H1 (cell line): ENCODE results near the gene FAM3B. TPM values are rescaled to one million over a fixed set of nuclear protein-coding genes. Genes with fewer than 3 reads are reported as not detected.

Experiments
- CTCF ChIA-PET: fragments of 300-600 bp; sonication (Branson Sonifier 250); formaldehyde crosslinking; loops from one replicate; lab custom pipeline; 2021; ENCODE audit not compliant: partially characterized antibody; lab: Charles Lee
- POLR2A ChIA-PET: fragments of 300-600 bp; sonication (Branson Sonifier 250); formaldehyde crosslinking; loops from one replicate; lab custom pipeline; 2021; ENCODE audit warnings: inconsistent platforms; ENCODE audit not compliant: partially characterized antibody; lab: Charles Lee
- DNase-seq, 2 experiments: peaks; one replicate each; pipeline versions ENCODE4 v3.0.0 to v3.0.0-alpha.2; 2010 to 2022; ENCODE audit warnings: low spot score in 2 of 2, low read depth in 1 of 2, mixed read lengths in 1 of 2
- FAIRE-seq: peaks from 2 replicates; lab custom pipeline; 2011; peaks lifted over from hg19 to GRCh38; lab: Jason Lieb, UNC
- H2AFZ ChIP-seq: 2 replicates; pipeline ENCODE4 v1.8.1; 2012; ENCODE audit warnings: low read length, inconsistent platforms
- H2AK5ac ChIP-seq: 2 replicates; pipeline ENCODE4 v1.6.1; 2013; ENCODE audit warnings: low read depth, low read length
- H2BK120ac ChIP-seq: replicated peaks from 2 replicates; pipeline ENCODE3; 2013; ENCODE audit warnings: low read depth, low read length, inconsistent platforms
- H2BK12ac ChIP-seq: 2 replicates; pipeline ENCODE4 v1.6.1; 2013; ENCODE audit warnings: low read depth, low read length
- H2BK15ac ChIP-seq: 2 replicates; pipeline ENCODE4 v1.6.1; 2013; ENCODE audit warnings: low read length
- H2BK20ac ChIP-seq: 2 replicates; pipeline ENCODE4 v1.6.1; 2013; ENCODE audit warnings: low read length
- H2BK5ac ChIP-seq: 2 replicates; pipeline ENCODE4 v1.6.1; 2013; ENCODE audit warnings: low read depth, low read length
- H3K14ac ChIP-seq: 2 replicates; pipeline ENCODE4 v1.6.1; 2013; ENCODE audit warnings: inconsistent platforms; ENCODE audit not compliant: insufficient read length
- H3K18ac ChIP-seq: 2 replicates; pipeline ENCODE4 v1.6.1; 2013; ENCODE audit warnings: low read length; ENCODE audit errors: extremely low read depth
- H3K23ac ChIP-seq: 2 replicates; pipeline ENCODE4 v1.6.1; 2013; ENCODE audit warnings: inconsistent platforms; ENCODE audit not compliant: insufficient read length
- H3K23me2 ChIP-seq: 2 replicates; pipeline ENCODE4 v1.6.1; 2013; ENCODE audit warnings: low read depth, low read length
- H3K27ac ChIP-seq: 2 replicates; pipeline ENCODE4 v1.6.1; 2011; ENCODE audit warnings: low read depth, low read length, inconsistent platforms
- H3K27me3 ChIP-seq, 4 experiments: replicated peaks in 1 of 4; 1 replicate in 1 of 4; 2 replicates in 3 of 4; pipeline versions ENCODE4 v1.6.1 to v1.8.1; 2011 to 2013; ENCODE audit warnings: low read length in 3 of 4, mild to moderate bottlenecking in 3 of 4, inconsistent platforms in 2 of 4, mixed read lengths in 2 of 4, moderate library complexity in 1 of 4; ENCODE audit not compliant: control insufficient read depth in 3 of 4, insufficient read depth in 3 of 4; ENCODE audit errors: extremely low read depth in 1 of 4
- H3K36me3 ChIP-seq, 4 experiments: 2 replicates each; pipeline versions ENCODE4 v1.6.1 to v1.8.1; 2011 to 2013; ENCODE audit warnings: mild to moderate bottlenecking in 4 of 4, low read length in 3 of 4, moderate library complexity in 2 of 4, control low read depth in 1 of 4, inconsistent platforms in 1 of 4; ENCODE audit not compliant: insufficient read depth in 4 of 4, control insufficient read depth in 2 of 4
- H3K4ac ChIP-seq: replicated peaks from 2 replicates; pipeline ENCODE3; 2013; ENCODE audit warnings: low read length, low read depth, mixed read lengths, inconsistent platforms; ENCODE audit not compliant: insufficient read length
- H3K4me1 ChIP-seq, 4 experiments: replicated peaks in 1 of 4; 1 replicate in 1 of 4; 2 replicates in 3 of 4; pipeline versions ENCODE4 v1.6.1 to v1.8.1; 2011 to 2013; ENCODE audit warnings: low read length in 3 of 4, inconsistent platforms in 2 of 4, mixed read lengths in 1 of 4; ENCODE audit not compliant: insufficient read depth in 4 of 4, control insufficient read depth in 3 of 4
- H3K4me2 ChIP-seq, 2 experiments: 2 replicates each; pipeline versions ENCODE4 v1.6.1 to v1.8.1; 2011 to 2013; ENCODE audit warnings: low read depth in 2 of 2, low read length in 2 of 2, control low read depth in 1 of 2, inconsistent platforms in 1 of 2, mild to moderate bottlenecking in 1 of 2; ENCODE audit not compliant: insufficient read depth in 1 of 2
- H3K4me3 ChIP-seq, 4 experiments: fragments of 200-600, 300-600 bp in 1 of 4; sonication (generic), shearing (Covaris generic), sonication (Bioruptor Twin) in 1 of 4; 2 replicates each; pipeline versions ENCODE4 v1.5.1 to v1.8.1; 2011 to 2016; ENCODE audit warnings: low read length in 4 of 4, low read depth in 3 of 4, control low read depth in 2 of 4, inconsistent platforms in 2 of 4, mild to moderate bottlenecking in 2 of 4, mixed read lengths in 1 of 4, moderate library complexity in 1 of 4; ENCODE audit not compliant: insufficient read depth in 2 of 4; ENCODE audit errors: extremely low read depth in 1 of 4
- H3K56ac ChIP-seq: replicated peaks from 2 replicates; pipeline ENCODE3; 2013; ENCODE audit warnings: low read depth, mild to moderate bottlenecking, mixed read lengths, low read length, inconsistent platforms; ENCODE audit not compliant: insufficient read length
- H3K79me1 ChIP-seq: 2 replicates; pipeline ENCODE4 v1.6.1; 2013; ENCODE audit warnings: low read depth, low read length, control low read depth
- H3K79me2 ChIP-seq, 2 experiments: 2 replicates each; pipeline versions ENCODE4 v1.6.1 to v1.8.1; 2012 to 2013; ENCODE audit warnings: low read length in 2 of 2, mild to moderate bottlenecking in 2 of 2, inconsistent platforms in 1 of 2; ENCODE audit not compliant: insufficient read depth in 2 of 2, control insufficient read depth in 1 of 2
- H3K9ac ChIP-seq, 4 experiments: replicated peaks in 1 of 4; 1 replicate in 1 of 4; 2 replicates in 3 of 4; pipeline versions ENCODE4 v1.6.1 to v1.8.1; 2011 to 2013; ENCODE audit warnings: low read depth in 3 of 4, low read length in 3 of 4, control low read depth in 2 of 4, mild to moderate bottlenecking in 2 of 4, moderate library complexity in 2 of 4, inconsistent platforms in 1 of 4; ENCODE audit errors: extremely low read depth in 1 of 4
- H3K9me3 ChIP-seq, 2 experiments: 2 replicates each; pipeline versions ENCODE4 v1.6.1 to v1.8.1; 2012 to 2013; ENCODE audit warnings: mild to moderate bottlenecking in 2 of 2, moderate library complexity in 2 of 2, control low read depth in 1 of 2, inconsistent platforms in 1 of 2, low read depth in 1 of 2, low read length in 1 of 2, mixed read lengths in 1 of 2; ENCODE audit not compliant: insufficient read depth in 2 of 2
- H4K20me1 ChIP-seq, 2 experiments: replicated peaks in 1 of 2; 2 replicates each; pipeline versions ENCODE3 to v1.8.1; 2011 to 2013; ENCODE audit warnings: inconsistent platforms in 2 of 2, low read length in 2 of 2, mild to moderate bottlenecking in 1 of 2; ENCODE audit not compliant: insufficient read depth in 2 of 2, control insufficient read depth in 1 of 2
- H4K5ac ChIP-seq: 2 replicates; pipeline ENCODE4 v1.6.1; 2013; ENCODE audit warnings: low read length, low read depth, mixed read lengths, inconsistent platforms; ENCODE audit not compliant: insufficient read length
- H4K8ac ChIP-seq: 2 replicates; pipeline ENCODE4 v1.8.0; 2013; ENCODE audit warnings: mild to moderate bottlenecking, moderate library complexity, low read length, inconsistent platforms; ENCODE audit not compliant: insufficient read depth; ENCODE audit errors: extremely low read depth
- H4K91ac ChIP-seq: replicated peaks from 2 replicates; pipeline ENCODE3; 2013; ENCODE audit warnings: low read length, mixed read lengths, inconsistent platforms; ENCODE audit not compliant: insufficient read length
- BACH1 ChIP-seq: IDR thresholded peaks from 2 replicates; pipeline ENCODE4 v1.6.1; 2012; ENCODE audit warnings: low read length, improper control_type of control experiment
- BCL11A ChIP-seq, 2 experiments: IDR thresholded peaks; one replicate each; pipeline ENCODE4 v1.6.1; 2011; ENCODE audit warnings: low read depth in 2 of 2, low read length in 2 of 2, mild to moderate bottlenecking in 2 of 2
- EGR1 ChIP-seq: IDR thresholded peaks from 2 replicates; pipeline ENCODE4 v1.6.1; 2011; ENCODE audit warnings: low read depth, low read length, borderline replicate concordance
- FOSL1 ChIP-seq: IDR thresholded peaks from 2 replicates; pipeline ENCODE4 v1.6.1; 2011; ENCODE audit warnings: mild to moderate bottlenecking, low read depth, low read length, moderate library complexity; ENCODE audit not compliant: insufficient read depth
- GTF2F1 ChIP-seq: IDR thresholded peaks from 2 replicates; pipeline ENCODE4 v1.6.1; 2012; ENCODE audit warnings: low read depth, low read length, improper control_type of control experiment, borderline replicate concordance
- JUND ChIP-seq: IDR thresholded peaks from 2 replicates; pipeline ENCODE4 v1.6.1; 2011; ENCODE audit warnings: mild to moderate bottlenecking, improper control_type of control experiment, low read length
- KDM5A ChIP-seq: fragments of 200-600 bp; IDR thresholded peaks from 2 replicates; pipeline ENCODE4 v1.7.1; 2012; ENCODE audit warnings: mild to moderate bottlenecking, low read length, inconsistent platforms, mixed read lengths
- NRF1 ChIP-seq: IDR thresholded peaks from 2 replicates; pipeline ENCODE4 v1.6.1; 2011; ENCODE audit warnings: mild to moderate bottlenecking, low read depth, low read length, improper control_type of control experiment
- WGBS, 2 experiments: shearing (Covaris generic) in 1 of 2; methylation state at CpG; one replicate each; pipeline versions ENCODE4 v1.1.6 to v1.1.7; 2013 to 2015; ENCODE audit warnings: low lambda C conversion rate in 2 of 2, mixed read lengths in 2 of 2, inconsistent platforms in 1 of 2, low coverage in 1 of 2, missing lambda C conversion rate in 1 of 2; ENCODE audit not compliant: insufficient replicate concordance in 2 of 2, insufficient coverage in 1 of 2, insufficient read length in 1 of 2; ENCODE audit errors: extremely low coverage in 1 of 2, missing lambda C conversion rate in 1 of 2; 5-methylcytosine and 5-hydroxymethylcytosine counted together
- polyA plus RNA-seq, 7 experiments: library from polyadenylated mRNA; depleted of rRNA in 3 of 7; stranded (reverse) in 5 of 7; unstranded in 2 of 7; fragments of >200 nt in 5 of 7; fragments of 200-250 nt in 2 of 7; gene quantifications; 1 replicate in 5 of 7; 2 replicates in 1 of 7; 4 replicates in 1 of 7; pipeline versions ENCODE4 v1.2.1 to v1.2.3, GENCODE V29; 2011 to 2013; ENCODE audit warnings: missing spikeins in 2 of 7, mixed read lengths in 2 of 7
- total RNA-seq: library from RNA; stranded (reverse); fragmentation: NEBNext Ultra II Directional; extraction: Animal tissue kit (Norgen Biotek cat#: 25700); gene quantifications from 2 replicates; pipeline ENCODE4 v1.2.1, GENCODE V29; 2021
- TF ChIP-seq, protein P1 (sequence below): IDR thresholded peaks from 2 replicates; pipeline ENCODE4 v1.6.1; 2012; ENCODE audit warnings: inconsistent platforms

The FAM3B gene
- total and polyA plus RNA-seq, 2 of the 8 experiments (the other 6 are each of a cell fraction or from before 2014, with no cell fraction given), result 2.0 TPM

DNA sequence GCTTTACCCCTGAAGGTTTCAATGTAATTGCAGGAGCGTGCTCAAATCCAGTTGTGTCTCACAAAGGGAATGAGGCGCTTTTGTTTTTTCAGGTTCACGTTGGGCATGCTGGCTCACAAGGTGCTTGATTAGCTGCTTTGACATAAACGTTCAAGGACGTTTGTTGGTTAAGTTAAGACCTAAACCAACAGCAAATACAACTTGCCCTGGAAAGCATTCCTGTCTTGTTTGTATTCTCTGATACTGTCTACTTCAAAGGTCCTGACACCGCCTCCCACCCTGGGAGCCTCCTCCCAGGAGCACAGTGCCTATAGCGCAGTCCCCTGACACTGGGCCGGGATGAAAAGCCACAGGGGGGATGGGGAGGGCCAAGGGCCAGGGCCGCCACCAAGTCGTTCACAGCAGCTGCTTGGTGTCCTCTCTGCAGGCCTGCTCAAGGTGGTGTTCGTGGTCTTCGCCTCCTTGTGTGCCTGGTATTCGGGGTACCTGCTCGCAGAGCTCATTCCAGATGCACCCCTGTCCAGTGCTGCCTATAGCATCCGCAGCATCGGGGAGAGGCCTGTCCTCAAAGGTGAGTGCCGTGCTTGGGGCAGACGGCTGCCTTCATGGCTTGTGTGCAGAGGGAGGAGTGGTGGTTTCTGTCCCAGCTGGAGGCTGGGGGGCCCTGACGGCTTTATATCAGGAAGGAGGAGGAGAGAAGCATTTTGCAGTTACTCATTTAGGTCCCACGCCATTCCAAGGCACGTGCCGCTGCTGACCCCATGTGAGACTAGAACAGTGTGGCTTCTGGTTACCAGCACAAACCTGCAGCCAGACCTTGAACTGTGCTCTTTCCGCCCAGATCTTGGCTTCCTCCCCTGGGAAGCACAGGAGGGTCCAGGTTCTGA is 6.1 kb downstream of the FAM3B start:
- Histone ChIP-seq H4K5ac (no peak overlapping the region), H2BK20ac (no peak overlapping the region), H3K18ac (no peak overlapping the region), H4K20me1 (no peaks in the 10 kb centered on the region), H2BK15ac (no peak overlapping the region), H3K9ac (no peak overlapping the region), H3K4ac (no peak overlapping the region), H3K4me1 (peaks cover 0 to 8% (median 1%) of the 10 kb centered on the region in 4 experiments; a peak in 3 of 7 replicates), H3K56ac (no peak overlapping the region), H3K14ac (no peak overlapping the region), H3K27me3 (no peaks in the 10 kb centered on the region), H3K27ac (no peak overlapping the region), H4K91ac (no peak overlapping the region), H3K4me2 (no peak overlapping the region), H3K4me3 (no peak overlapping the region), H2AFZ (no peak overlapping the region), H3K36me3 (no peaks in the 10 kb centered on the region), H3K23me2 (no peaks in the 10 kb centered on the region), H3K79me2 (no peaks in the 10 kb centered on the region), H2BK120ac (no peak overlapping the region), H4K8ac (no peak overlapping the region), H3K79me1 (no peaks in the 10 kb centered on the region), H2AK5ac (no peak overlapping the region), H2BK5ac (no peak overlapping the region; the same call in 1 of the 2 replicates), H2BK12ac (no peak overlapping the region), H3K9me3 (no peaks in the 10 kb centered on the region), H3K23ac (no peak overlapping the region)
- ChIA-PET POLR2A (no interaction called here), CTCF (interaction anchor here (0.9 kb wide), 1 partner anchor 138 kb away, joined by 3 read pairs; no protein-coding TSS in a partner anchor)
- FAIRE-seq, result no peak
- TF ChIP-seq JUND (no peak), EGR1 (no peak), BCL11A (IDR thresholded peaks at IDR 0.05; ENCODE audit: low read depth in 2 of 2, low read length in 2 of 2) (no peak), FOSL1 (no peak), GTF2F1 (no peak), NRF1 (no peak), KDM5A (no peak), BACH1 (no peak)
- TF ChIP-seq, protein P1, sequence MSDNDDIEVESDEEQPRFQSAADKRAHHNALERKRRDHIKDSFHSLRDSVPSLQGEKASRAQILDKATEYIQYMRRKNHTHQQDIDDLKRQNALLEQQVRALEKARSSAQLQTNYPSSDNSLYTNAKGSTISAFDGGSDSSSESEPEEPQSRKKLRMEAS, result no peak
- whole genome bisulfite sequencing, 2 experiments, result 85% methylated on average over 22 of the region's 23 CpGs; no CpG with 5 or more reads in 1 of the 2 experiments
- DNase-seq, result no peak
